Right ventricle myocardium inferior (tissue), 1 donor: ENCODE measurements around the gene PNPLA1. TPM values are rescaled to one million over a fixed set of nuclear protein-coding genes. Genes with fewer than 3 reads are reported as not detected.
A peak's percentile ranks its signal among the peaks of the same experiment; 100 is the strongest.

Experiments
- ATAC-seq: fragments of 200-7000 bp; cut with Tn5 transposase; one replicate; pipeline ENCODE4 v1.9.1; 2020; ENCODE audit warnings: mild to moderate bottlenecking, moderate library complexity
- DNase-seq: peaks from one replicate; pipeline ENCODE4 v3.0.0; 2021; ENCODE audit errors: missing footprints
- intact Hi-C: fragments of 100-400 bp; cut with DNase I; formaldehyde crosslinking; loops from one replicate; pipeline ENCODE4 v1.11.0; 2022
- total RNA-seq: library from RNA; stranded (reverse); fragmentation: NEBNext Ultra II Directional; extraction: Animal tissue kit (Norgen Biotek cat#: 25700); gene quantifications from one replicate; pipeline ENCODE4 v1.2.1, GENCODE V29; 2021
- donor health status: DM: no; HTN: yes; CAD: no; lungs with severe emphysema.

The PNPLA1 gene
- total RNA-seq, 1 donor from 2014 or later: not detected

- ATAC-seq: no peak
- intact Hi-C loops: no loop called here
- DNase-seq: no peak
Observed at GRCh38 chr6:36277946-36278470, 8.1 kb downstream of the PNPLA1 start.

GRCh38 chr6:36280467-36280866 lies 10.6 kb downstream of the PNPLA1 start:
- intact Hi-C loops: no loop called here
- no peak for ATAC-seq
- no peak for DNase-seq

- DNase-seq: no peak
- intact Hi-C loops: no loop called here
- no peak for ATAC-seq
Observed at GRCh38 chr6:36280983-36281382, 11.1 kb downstream of the PNPLA1 start.

- ATAC-seq (no peak), DNase-seq (no peak)
- intact Hi-C loops: no loop called here
Observed at GRCh38 chr6:36283608-36284007, 13.7 kb downstream of the PNPLA1 start.

GRCh38 chr6:36284359-36284758 lies 14.5 kb downstream of the PNPLA1 start:
- intact Hi-C loops: no loop called here
- ATAC-seq (no peak), DNase-seq (no peak)

- no peak for ATAC-seq
- DNase-seq: no peak
- intact Hi-C loops: no loop called here
Observed at GRCh38 chr6:36285187-36285671, 15.4 kb downstream of the PNPLA1 start.

- ATAC-seq: no peak
- no peak for DNase-seq
- intact Hi-C loops: no loop called here
Observed at GRCh38 chr6:36285797-36286196, 15.9 kb downstream of the PNPLA1 start.

GRCh38 chr6:36286858-36287257 lies 17.0 kb downstream of the PNPLA1 start:
- intact Hi-C loops: no loop called here
- DNase-seq (no peak), ATAC-seq (no peak)

GRCh38 chr6:36289281-36289878 lies 19.5 kb downstream of the PNPLA1 start:
- no peak for ATAC-seq
- no peak for DNase-seq
- intact Hi-C loops: no loop called here

- intact Hi-C loops: no loop called here
- ATAC-seq (no peak), DNase-seq (peak; percentile 71)
Observed at GRCh38 chr6:36290668-36291620, 21.1 kb downstream of the PNPLA1 start.

- ATAC-seq (no peak), DNase-seq (no peak)
- intact Hi-C loops: no loop called here
Observed at GRCh38 chr6:36292170-36292569, 22.3 kb downstream of the PNPLA1 start.

GRCh38 chr6:36296240-36296639 lies 26.4 kb downstream of the PNPLA1 start:
- intact Hi-C loops: no loop called here
- DNase-seq (no peak), ATAC-seq (no peak)

GRCh38 chr6:36297051-36297450 lies 27.2 kb downstream of the PNPLA1 start:
- ATAC-seq (no peak), DNase-seq (no peak)
- intact Hi-C loops: no loop called here

- no peak for ATAC-seq
- no peak for DNase-seq
- intact Hi-C loops: no loop called here
Observed at GRCh38 chr6:36297511-36297910, 27.7 kb downstream of the PNPLA1 start.

GRCh38 chr6:36298027-36298426 lies 28.2 kb downstream of the PNPLA1 start:
- DNase-seq: no peak
- ATAC-seq: no peak
- intact Hi-C loops: no loop called here

- no peak for ATAC-seq
- DNase-seq: no peak
- intact Hi-C loops: no loop called here
Observed at GRCh38 chr6:36301085-36301658, 31.3 kb downstream of the PNPLA1 start.

- DNase-seq: no peak
- ATAC-seq: no peak
- intact Hi-C loops: loop anchor here (1.0 kb wide), 1 partner anchor 59 kb away; no protein-coding TSS in a partner anchor
Observed at GRCh38 chr6:36301781-36302180, 31.9 kb downstream of the PNPLA1 start.

GRCh38 chr6:36302227-36302976 lies 32.5 kb downstream of the PNPLA1 start:
- intact Hi-C loops: loop anchor here (1.0 kb wide), 1 partner anchor 58 kb away; no protein-coding TSS in a partner anchor
- DNase-seq: peak; percentile 82
- ATAC-seq: peak; percentile 78

- DNase-seq (no peak), ATAC-seq (no peak)
- intact Hi-C loops: no loop called here
Observed at GRCh38 chr6:36305885-36306284, 36.0 kb downstream of the PNPLA1 start.
